ENCODE results near the gene FXYD3. TPM values are rescaled to one million over a fixed set of nuclear protein-coding genes. Genes with fewer than 3 reads are reported as not detected.

The FXYD3 gene
- total RNA-seq, 4 donors from 2014 or later = 282 to 837 (median 489) TPM

DNA sequence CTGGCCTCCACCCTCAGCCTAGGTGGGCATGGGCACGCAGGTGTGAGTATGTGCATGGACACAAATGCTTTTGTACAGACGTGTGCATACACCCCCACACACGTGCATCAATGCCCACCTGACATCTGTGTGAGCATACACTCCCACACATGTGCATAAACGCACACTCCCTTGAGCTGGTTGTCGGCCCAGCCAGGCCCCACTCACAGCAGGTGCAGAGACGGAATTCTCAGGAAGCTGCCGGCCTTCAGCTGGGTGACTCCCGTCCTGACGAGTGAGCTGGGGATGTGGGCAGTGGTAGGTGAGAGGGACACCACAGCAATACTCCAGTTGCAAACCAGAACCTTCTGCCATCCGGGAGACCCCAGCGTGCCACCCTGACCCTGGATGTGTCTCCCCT lies 18.2 kb downstream of the FXYD3 start:
- Histone ChIP-seq H3K4me1 (peaks cover 0 to 40% (median 20%) of the 10 kb centered on the region in 3 donors), H3K9me3 (no peaks in the 10 kb centered on the region), H3K36me3 (no peaks in the 10 kb centered on the region), H3K27me3 (no peaks in the 10 kb centered on the region), H3K4me3 (peak overlapping the region in 3 of 4 donors; percentile 25 to 51 (median 39)), H3K27ac (peak overlapping the region in 3 of 4 donors; percentile 76 to 93 (median 92))
- intact Hi-C loops (cut with DNase I) = no loop called here
- DNase-seq = no peak
- WGBS, 2 donors = 67 to 84% methylated on average over 5 to 11 of the region's 11 CpGs
- TF ChIP-seq POLR2A (IDR thresholded peaks at IDR 0.05) = no peak
- TF ChIP-seq, protein P1, sequence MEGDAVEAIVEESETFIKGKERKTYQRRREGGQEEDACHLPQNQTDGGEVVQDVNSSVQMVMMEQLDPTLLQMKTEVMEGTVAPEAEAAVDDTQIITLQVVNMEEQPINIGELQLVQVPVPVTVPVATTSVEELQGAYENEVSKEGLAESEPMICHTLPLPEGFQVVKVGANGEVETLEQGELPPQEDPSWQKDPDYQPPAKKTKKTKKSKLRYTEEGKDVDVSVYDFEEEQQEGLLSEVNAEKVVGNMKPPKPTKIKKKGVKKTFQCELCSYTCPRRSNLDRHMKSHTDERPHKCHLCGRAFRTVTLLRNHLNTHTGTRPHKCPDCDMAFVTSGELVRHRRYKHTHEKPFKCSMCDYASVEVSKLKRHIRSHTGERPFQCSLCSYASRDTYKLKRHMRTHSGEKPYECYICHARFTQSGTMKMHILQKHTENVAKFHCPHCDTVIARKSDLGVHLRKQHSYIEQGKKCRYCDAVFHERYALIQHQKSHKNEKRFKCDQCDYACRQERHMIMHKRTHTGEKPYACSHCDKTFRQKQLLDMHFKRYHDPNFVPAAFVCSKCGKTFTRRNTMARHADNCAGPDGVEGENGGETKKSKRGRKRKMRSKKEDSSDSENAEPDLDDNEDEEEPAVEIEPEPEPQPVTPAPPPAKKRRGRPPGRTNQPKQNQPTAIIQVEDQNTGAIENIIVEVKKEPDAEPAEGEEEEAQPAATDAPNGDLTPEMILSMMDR (IDR thresholded peaks at IDR 0.05) = no peak

- WGBS, 2 donors = 59 to 67% methylated on average over 9 to 11 of the region's 15 CpGs
- DNase-seq = no peak
- H3K4me3 ChIP-seq = peak within 1 kb of the TSS in 3 of 4 donors; percentile 25 to 51 (median 39)
These were observed 19.1 kb downstream of the FXYD3 start, which contains the start of gene LGI4 for GRCh38 chr19:35134601-35135242. Gene LGI4, minus strand, starts transcription at chr19:35135059. Its CDS starts 379 bp downstream, at chr19:35134680.

GRCh38 chr19:35135389-35135909 lies 19.8 kb downstream of the FXYD3 start:
- no peak for DNase-seq
- 0% methylated on average over 1 to 2 of the region's 7 CpGs for WGBS, 2 donors
- H3K9me3 ChIP-seq = no peaks in the 10 kb centered on the region
- H3K4me3 ChIP-seq = peak overlapping the region in 3 of 4 donors; percentile 25 to 51 (median 39)
- no peaks in the 10 kb centered on the region for H3K36me3 ChIP-seq
- intact Hi-C loops (cut with DNase I) = no loop called here
- H3K27ac ChIP-seq = peak overlapping the region; percentile 53 to 93 (median 84)
- H3K27me3 ChIP-seq = no peaks in the 10 kb centered on the region
- H3K4me1 ChIP-seq = peaks cover 0 to 54% (median 20%) of the 10 kb centered on the region in 3 donors
- TF ChIP-seq POLR2A (IDR thresholded peaks at IDR 0.05) = no peak
- TF ChIP-seq, protein P1 (IDR thresholded peaks at IDR 0.05) = peak; percentile 63 to 93 (median 91)

More at GRCh38 chr19:35134601-35135242, 19.1 kb downstream of the FXYD3 start, which contains the start of gene LGI4:
- Histone ChIP-seq H3K36me3 (no peaks in the 10 kb centered on the region), H3K4me1 (peaks cover 0 to 47% (median 20%) of the 10 kb centered on the region in 3 donors), H3K9me3 (no peaks in the 10 kb centered on the region), H3K27ac (peak within 1 kb of the TSS; percentile 53 to 93 (median 84)), H3K27me3 (no peaks in the 10 kb centered on the region)
- intact Hi-C loops (cut with DNase I) = no loop called here
- no peak for TF ChIP-seq POLR2A (IDR thresholded peaks at IDR 0.05)
- TF ChIP-seq, protein P1 (IDR thresholded peaks at IDR 0.05) = no peak

DNA sequence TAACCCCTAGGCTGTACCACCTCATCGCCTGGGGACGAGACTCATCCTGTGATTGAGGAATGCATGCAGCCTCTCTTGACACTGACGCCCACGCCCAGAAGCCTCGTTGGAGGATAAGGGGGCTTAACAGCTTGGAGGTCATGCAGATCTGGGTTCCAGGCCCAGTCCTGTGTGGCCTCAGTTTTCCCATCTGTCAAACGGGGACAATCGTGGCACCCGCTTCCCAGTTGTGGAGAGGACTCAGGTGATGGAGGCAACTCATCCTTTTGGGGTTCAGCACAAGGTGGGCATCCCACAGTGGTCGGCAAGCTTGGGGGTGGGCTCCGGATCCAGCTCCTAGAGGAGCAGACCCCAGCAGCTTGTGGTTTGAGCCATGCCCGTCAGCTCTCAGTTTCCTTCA lies 20.6 kb downstream of the FXYD3 start:
- no peak for TF ChIP-seq POLR2A (IDR thresholded peaks at IDR 0.05)
- peaks cover 0 to 60% (median 20%) of the 10 kb centered on the region in 3 donors for H3K4me1 ChIP-seq
- no peak overlapping the region for H3K4me3 ChIP-seq
- no peaks in the 10 kb centered on the region for H3K27me3 ChIP-seq
- peak overlapping the region in 3 of 4 donors; percentile 22 to 93 (median 92) for H3K27ac ChIP-seq
- no peaks in the 10 kb centered on the region for H3K36me3 ChIP-seq
- no peaks in the 10 kb centered on the region for H3K9me3 ChIP-seq
- no peak for DNase-seq
- intact Hi-C loops (cut with DNase I) = no loop called here
- 43 to 55% methylated on average over 3 to 8 of the region's 11 CpGs for WGBS, 2 donors

- WGBS, 2 donors = 41 to 45% methylated on average over 4 to 8 of the region's 9 CpGs
- H3K4me1 ChIP-seq = peaks cover 9 to 69% (median 28%) of the 10 kb centered on the region in 3 donors
- peak overlapping the region in 3 of 4 donors; percentile 9 to 93 (median 92) for H3K27ac ChIP-seq
- H3K4me3 ChIP-seq = no peak overlapping the region
- H3K36me3 ChIP-seq = no peaks in the 10 kb centered on the region
- intact Hi-C loops (cut with DNase I) = no loop called here
- H3K9me3 ChIP-seq = no peaks in the 10 kb centered on the region
- H3K27me3 ChIP-seq = peaks cover 0 to 8% (median 1%) of the 10 kb centered on the region in 4 donors
- DNase-seq = no peak
- TF ChIP-seq, protein P1 (IDR thresholded peaks at IDR 0.05) = no peak
- TF ChIP-seq POLR2A (IDR thresholded peaks at IDR 0.05) = no peak
These were observed 21.5 kb downstream of the FXYD3 start for GRCh38 chr19:35136977-35137702.

All from esophagus squamous epithelium (tissue), 5 donors.